Body of pancreas (tissue), 4 donors: ENCODE data around the gene ASPRV1.

ENCODE experiments used
- CTCF ChIP-seq, 7 experiments: fragments of 450-650 bp in 4 of 7; fragments of 200-600 bp in 3 of 7; sonication (generic) in 3 of 7; IDR thresholded peaks; one replicate each; pipeline ENCODE4 v1.5.1; 2016 to 2019; ENCODE audit warnings: antibody characterized with exemption in 7 of 7
- POLR2A ChIP-seq, 3 donors: fragments of 450-650 bp; IDR thresholded peaks; one replicate each; pipeline ENCODE4 v1.6.1; 2016; ENCODE audit warnings: antibody characterized with exemption in 3 of 3, mild to moderate bottlenecking in 2 of 3

DNA sequence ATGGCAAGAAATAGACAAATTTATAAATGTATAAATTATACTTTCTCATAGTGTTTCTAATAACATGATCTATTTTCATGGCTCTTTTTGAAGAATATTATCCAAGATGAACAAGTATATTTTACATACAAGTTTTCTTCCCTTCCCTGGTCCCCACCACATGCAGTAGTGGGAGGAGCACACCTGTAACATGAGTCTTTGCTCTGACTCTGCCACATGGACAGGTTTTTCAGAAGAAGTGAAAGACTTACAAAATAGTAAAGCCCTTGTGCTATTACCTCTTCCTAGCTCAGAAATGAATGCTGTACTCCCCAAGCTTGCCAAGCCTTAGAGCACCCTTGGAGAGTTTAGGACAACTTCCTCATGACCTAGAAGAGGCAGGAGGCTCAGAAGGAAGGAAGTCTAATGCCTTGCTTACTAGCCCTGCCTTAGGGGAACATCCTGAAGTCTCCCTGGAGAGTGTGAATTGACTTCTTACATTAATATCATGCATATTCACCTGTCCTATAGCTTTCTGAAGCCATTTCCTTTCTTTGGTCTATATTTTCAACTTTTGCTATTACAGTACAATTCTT lies 28.1 kb downstream of the ASPRV1 start:
- TF ChIP-seq CTCF (IDR thresholded peaks at IDR 0.05) (no peak), POLR2A (IDR thresholded peaks at IDR 0.05) (no peak)
